Ascending aorta (tissue), 2 donors: ENCODE measurements around the gene TMEM39B. TPM values are rescaled to one million over a fixed set of nuclear protein-coding genes. Genes with fewer than 3 reads are reported as not detected.
A peak's percentile ranks its signal among the peaks of the same experiment; 100 is the strongest.
"Not testable (repeated sequence)": the region's sequence is repeated elsewhere in the genome, so short reads cannot be mapped to it uniquely, and the experiment has no call there.

Experiments
- DNase-seq, 2 donors: peaks; one replicate each; pipeline ENCODE4 v3.0.0-alpha.2; 2019; ENCODE audit warnings: low spot score in 2 of 2
- H3K27ac ChIP-seq, 2 donors: fragments of 200-600 bp; sonication (generic); one replicate each; pipeline ENCODE4 v1.5.1; 2016 to 2017; ENCODE audit warnings: mild to moderate bottlenecking in 1 of 2
- H3K27me3 ChIP-seq: fragments of 200-600 bp; sonication (generic); one replicate; pipeline ENCODE4 v1.5.1; 2017
- H3K36me3 ChIP-seq, 2 donors: fragments of 200-600 bp; sonication (generic); one replicate each; pipeline ENCODE4 v1.5.1; 2016
- H3K4me1 ChIP-seq, 2 donors: fragments of 200-600 bp; sonication (generic); one replicate each; pipeline ENCODE4 v1.5.1; 2016 to 2017; ENCODE audit warnings: mild to moderate bottlenecking in 1 of 2
- H3K4me3 ChIP-seq, 2 donors: fragments of 200-600 bp; sonication (generic); one replicate each; pipeline ENCODE4 v1.5.1; 2016 to 2017; ENCODE audit warnings: mild to moderate bottlenecking in 1 of 2
- H3K9me3 ChIP-seq, 2 donors: fragments of 200-600 bp; sonication (generic); one replicate each; pipeline ENCODE4 v1.5.1; 2016
- CTCF ChIP-seq, 3 experiments: fragments of 200-600 bp in 2 of 3; fragments of 450-650 bp in 1 of 3; sonication (generic) in 2 of 3; IDR thresholded peaks; one replicate each; pipeline ENCODE4 v1.5.1; 2016 to 2019; ENCODE audit warnings: antibody characterized with exemption in 3 of 3, mild to moderate bottlenecking in 1 of 3, moderate library complexity in 1 of 3
- intact Hi-C: fragments of 100-400 bp; cut with DNase I; formaldehyde crosslinking; loops from one replicate; pipeline ENCODE4 v1.15.1; 2023
- total RNA-seq: library from RNA; depleted of rRNA; stranded (reverse); fragments of >200 nt; gene quantifications from one replicate; pipeline ENCODE4 v1.1.0, GENCODE V29; 2016

The TMEM39B gene
- total RNA-seq, 1 donor from 2014 or later, result 2.6 TPM

- peaks cover 27 to 36% of the 10 kb centered on the region in 2 donors for H3K36me3 ChIP-seq
- no peak for DNase-seq
- intact Hi-C loops, result loop anchor here (5.0 to 10.0 kb wide), 6 partner anchors 99 to 476 kb away; partner anchors contain the start of genes ADGRB2 and PTP4A2
- H3K27me3 ChIP-seq, result no peaks in the 10 kb centered on the region
- H3K9me3 ChIP-seq, result no peaks in the 10 kb centered on the region
- H3K27ac ChIP-seq, result peak overlapping the region; percentile 35 to 70
- H3K4me3 ChIP-seq, result no peak overlapping the region
- TF ChIP-seq CTCF (IDR thresholded peaks at IDR 0.05), result no peak
- peaks cover 0 to 18% of the 10 kb centered on the region in 2 donors for H3K4me1 ChIP-seq
Observed at GRCh38 chr1:32060914-32061313, 11.8 kb upstream of the TMEM39B start.

GRCh38 chr1:32062867-32063230, 9.9 kb upstream of the TMEM39B start:
- no peaks in the 10 kb centered on the region for H3K9me3 ChIP-seq
- H3K4me3 ChIP-seq, result no peak overlapping the region
- no peak for TF ChIP-seq CTCF (IDR thresholded peaks at IDR 0.05)
- no peak for DNase-seq
- no peaks in the 10 kb centered on the region for H3K27me3 ChIP-seq
- peak overlapping the region; percentile 70 to 91 for H3K27ac ChIP-seq
- H3K4me1 ChIP-seq, result peaks cover 3 to 33% of the 10 kb centered on the region in 2 donors
- intact Hi-C loops, result loop anchor here (1.0 to 10.0 kb wide), 7 partner anchors 50 to 478 kb away; partner anchors contain the start of genes ADGRB2, KHDRBS1 and PTP4A2
- peaks cover 19 to 29% of the 10 kb centered on the region in 2 donors for H3K36me3 ChIP-seq

- TF ChIP-seq CTCF (IDR thresholded peaks at IDR 0.05), result peak; percentile 49 to 65 (median 65)
- peak overlapping the region; percentile 70 to 91 for H3K27ac ChIP-seq
- intact Hi-C loops, result loop anchor here (5.0 to 10.0 kb wide), 6 partner anchors 101 to 478 kb away; partner anchors contain the start of genes ADGRB2 and PTP4A2
Observed at GRCh38 chr1:32063261-32063681, 9.5 kb upstream of the TMEM39B start.

GRCh38 chr1:32065613-32066488, 6.9 kb upstream of the TMEM39B start:
- intact Hi-C loops, result loop anchor here (10.0 kb wide), 2 partner anchors 401 to 481 kb away; no protein-coding TSS in a partner anchor
- not testable (repeated sequence) for H3K36me3 ChIP-seq, H3K4me3 ChIP-seq, H3K9me3 ChIP-seq, DNase-seq, H3K27me3 ChIP-seq
- Histone ChIP-seq H3K27ac (peak overlapping the region; percentile 66 to 70), H3K4me1 (peaks cover 3 to 35% of the 10 kb centered on the region in 2 donors)

More at GRCh38 chr1:32063261-32063681, 9.5 kb upstream of the TMEM39B start:
- Histone ChIP-seq H3K9me3 (no peaks in the 10 kb centered on the region), H3K4me3 (no peak overlapping the region), H3K4me1 (peaks cover 3 to 35% of the 10 kb centered on the region in 2 donors), H3K27me3 (no peaks in the 10 kb centered on the region), H3K36me3 (peaks cover 14 to 25% of the 10 kb centered on the region in 2 donors)
- DNase-seq, result no peak

GRCh38 chr1:32066489-32066873, 6.3 kb upstream of the TMEM39B start:
- Histone ChIP-seq H3K27ac (peak overlapping the region; percentile 66 to 70), H3K4me3 (no peak overlapping the region), H3K9me3 (no peaks in the 10 kb centered on the region), H3K4me1 (peaks cover 7 to 40% of the 10 kb centered on the region in 2 donors), H3K36me3 (no peaks in the 10 kb centered on the region), H3K27me3 (no peaks in the 10 kb centered on the region)
- no peak for TF ChIP-seq CTCF (IDR thresholded peaks at IDR 0.05)
- intact Hi-C loops, result loop anchor here (10.0 kb wide), 2 partner anchors 402 to 482 kb away; no protein-coding TSS in a partner anchor
- DNase-seq, result peak; percentile 59 to 96
